ENCODE measurements around the gene IPPK. TPM values are rescaled to one million over a fixed set of nuclear protein-coding genes. Genes with fewer than 3 reads are reported as not detected.
"Not testable (repeated sequence)": the region's sequence is repeated elsewhere in the genome, so short reads cannot be mapped to it uniquely, and the experiment has no call there.

The IPPK gene
- total and polyA plus RNA-seq, 12 donors = 5.2 to 17.8 (median 8.3) TPM

DNA sequence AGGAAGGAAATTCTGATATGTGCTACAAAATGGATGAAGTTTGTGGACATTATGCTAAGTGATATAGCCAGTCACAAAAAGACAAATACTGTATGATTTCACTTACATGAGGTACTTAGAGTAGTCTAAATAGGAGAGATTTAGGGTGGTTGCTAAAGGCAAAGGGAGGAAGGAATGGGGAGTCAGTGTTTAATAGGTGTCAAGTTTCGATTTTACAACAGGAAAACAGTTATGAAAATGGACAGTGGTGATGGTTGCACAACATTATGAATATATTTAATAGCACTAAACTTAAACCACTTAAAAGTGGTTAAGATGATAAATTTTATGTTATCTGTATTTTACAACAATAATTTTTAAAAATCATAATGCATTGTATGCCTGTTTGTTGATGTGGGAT, 93.8 kb downstream of the IPPK start:
- no peaks in the 10 kb centered on the region for H3K36me3 ChIP-seq
- 76 to 84% methylated on average over 1 of the region's 1 CpG for WGBS, 2 donors
- intact Hi-C loops (cut with DNase I) = no loop called here
- no peak overlapping the region for H3K4me3 ChIP-seq
- no peak for ATAC-seq
- H3K4me1 ChIP-seq = no peaks in the 10 kb centered on the region
- peaks cover 0 to 19% (median 0%) of the 10 kb centered on the region in 11 donors for H3K9me3 ChIP-seq
- no peak overlapping the region for H3K27ac ChIP-seq
- no peaks in the 10 kb centered on the region for H3K27me3 ChIP-seq
- no peak for TF ChIP-seq CTCF (IDR thresholded peaks at IDR 0.05)
- no peak for DNase-seq

DNA sequence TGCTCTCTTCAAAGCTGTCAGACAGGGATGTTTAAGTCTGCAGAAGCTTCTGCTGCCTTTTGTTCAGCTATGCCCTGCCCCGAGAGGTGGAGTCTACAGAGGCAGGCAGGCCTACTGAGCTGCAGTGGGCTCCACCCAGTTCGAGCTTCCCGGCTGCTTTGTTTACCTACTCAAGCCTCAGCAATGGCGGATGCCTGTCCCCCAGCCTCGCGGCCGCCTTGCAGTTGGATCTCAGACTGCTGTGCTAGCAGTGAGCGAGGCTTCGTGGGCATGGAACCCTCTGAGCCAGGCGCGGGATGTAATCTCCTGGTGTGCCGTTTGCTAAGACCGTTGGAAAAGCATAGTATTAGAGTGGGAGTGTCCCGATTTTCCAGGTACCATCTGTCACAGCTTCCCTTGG, 96.3 kb downstream of the IPPK start:
- H3K4me3 ChIP-seq; H3K27ac ChIP-seq; H3K4me1 ChIP-seq; intact Hi-C loops (cut with DNase I); DNase-seq; ATAC-seq; H3K36me3 ChIP-seq; H3K27me3 ChIP-seq: not testable (repeated sequence)
- 96 to 98% methylated on average over 14 of the region's 14 CpGs for WGBS, 2 donors
- H3K9me3 ChIP-seq = peaks cover 0 to 24% (median 0%) of the 10 kb centered on the region in 11 donors

GRCh38 chr9:92571871-92572270, 98.1 kb downstream of the IPPK start:
- H3K9me3 ChIP-seq = peaks cover 0 to 32% (median 0%) of the 10 kb centered on the region in 11 donors
- H3K36me3 ChIP-seq; ATAC-seq; H3K4me3 ChIP-seq; H3K27ac ChIP-seq; H3K27me3 ChIP-seq; DNase-seq; H3K4me1 ChIP-seq; intact Hi-C loops (cut with DNase I): not testable (repeated sequence)
- WGBS, 2 donors = 87 to 93% methylated on average over 2 of the region's 2 CpGs

DNA sequence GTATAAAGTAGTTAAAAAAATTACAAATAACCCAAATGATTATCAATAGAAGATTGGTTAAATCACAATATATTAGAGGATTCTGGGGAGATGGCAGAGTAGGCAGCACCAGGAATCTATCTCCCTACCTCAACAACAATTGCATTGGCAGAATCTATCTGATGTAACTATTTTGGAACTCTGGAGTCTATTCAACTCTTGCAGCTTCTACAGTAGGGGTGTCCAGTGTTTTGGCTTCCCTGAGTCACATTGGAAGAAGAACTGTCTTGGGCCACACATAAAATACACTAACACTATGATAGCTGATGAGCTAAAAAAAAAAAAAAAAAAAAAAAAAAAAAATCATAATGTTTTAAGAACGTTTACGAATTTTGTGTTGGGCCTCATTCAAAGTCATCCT, 104.9 kb downstream of the IPPK start:
- no peak for TF ChIP-seq CTCF (IDR thresholded peaks at IDR 0.05)
- intact Hi-C loops (cut with DNase I) = no loop called here
- ATAC-seq = peak in 4 of 8 donors; percentile 45 to 65 (median 53)

DNA sequence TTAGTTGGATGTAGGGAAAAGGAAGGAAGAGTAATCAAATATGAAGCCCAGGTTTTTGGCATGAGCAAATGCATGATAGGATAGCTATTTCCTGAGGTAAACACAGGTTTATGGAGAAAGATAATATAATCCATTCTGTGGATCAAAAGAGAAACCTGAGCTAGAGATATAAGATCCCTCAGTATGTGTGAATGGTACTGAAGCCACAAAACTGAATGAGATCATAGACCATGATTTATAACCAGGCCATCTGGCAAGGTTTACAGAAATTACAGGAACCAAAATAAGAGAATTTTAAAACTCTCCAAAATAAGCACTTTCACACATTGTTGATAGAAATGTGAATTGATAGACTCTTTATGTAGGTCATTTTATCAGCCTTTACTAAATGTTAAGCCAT, 105.4 kb downstream of the IPPK start:
- Histone ChIP-seq H3K4me1 (peaks cover 0 to 29% (median 7%) of the 10 kb centered on the region in 9 donors), H3K27ac (peak overlapping the region in 6 of 10 donors; percentile 16 to 68 (median 48)), H3K36me3 (no peaks in the 10 kb centered on the region), H3K4me3 (no peak overlapping the region), H3K9me3 (peaks cover 0 to 31% (median 0%) of the 10 kb centered on the region in 11 donors), H3K27me3 (no peaks in the 10 kb centered on the region)
- intact Hi-C loops (cut with DNase I) = no loop called here
- no peak for DNase-seq
- ATAC-seq = peak in 4 of 8 donors; percentile 35 to 56 (median 47)
- no peak for TF ChIP-seq CTCF (IDR thresholded peaks at IDR 0.05)

More for the DNA sequence above, 104.9 kb downstream of the IPPK start:
- H3K4me3 ChIP-seq = no peak overlapping the region
- no peaks in the 10 kb centered on the region for H3K27me3 ChIP-seq
- H3K4me1 ChIP-seq = peaks cover 0 to 29% (median 7%) of the 10 kb centered on the region in 9 donors
- H3K36me3 ChIP-seq = no peaks in the 10 kb centered on the region
- peaks cover 0 to 33% (median 0%) of the 10 kb centered on the region in 11 donors for H3K9me3 ChIP-seq
- DNase-seq = no peak
- peak overlapping the region in 4 of 10 donors; percentile 40 to 68 (median 59) for H3K27ac ChIP-seq
- 66 to 73% methylated on average over 2 of the region's 2 CpGs for WGBS, 2 donors

Other genes starting within 250 kb of the IPPK start
- 10 to 100 TPM in 1 of 10 donors, 1 to 10 TPM in 9; 2.5 to 11.4 (median 4.3) TPM for gene OMD, start 245.7 kb downstream of the IPPK start, total RNA-seq
- 1 to 10 TPM; 2.1 to 2.6 TPM for gene OMD, start 245.7 kb downstream of the IPPK start, polyA plus RNA-seq
- gene ASPN, start 187.6 kb downstream of the IPPK start, total RNA-seq = 10 to 100 TPM in 8 of 10 donors, 1 to 10 TPM in 2; 2.3 to 29.6 (median 19.4) TPM
- 10 to 100 TPM in 1 of 2 donors, 1 to 10 TPM in 1; 3.2 to 11.4 TPM for gene ASPN, start 187.6 kb downstream of the IPPK start, polyA plus RNA-seq
- 10 to 100 TPM in 3 of 10 donors, 1 to 10 TPM in 7; 4.2 to 14.9 (median 9.2) TPM for gene ECM2, start 134.1 kb downstream of the IPPK start, total RNA-seq
- gene ECM2, start 134.1 kb downstream of the IPPK start, polyA plus RNA-seq = 1 to 10 TPM; 2.1 to 8.0 TPM
- gene BICD2, start 94.7 kb upstream of the IPPK start, total RNA-seq = 10 to 100 TPM; 28.0 to 41.8 (median 33.4) TPM
- gene BICD2, start 94.7 kb upstream of the IPPK start, polyA plus RNA-seq = 10 to 100 TPM; 22.5 to 24.7 TPM
- gene ZNF484, start 207.9 kb upstream of the IPPK start, total RNA-seq = 1 to 10 TPM; 4.8 to 7.8 (median 6.6) TPM
- gene ZNF484, start 207.9 kb upstream of the IPPK start, polyA plus RNA-seq = under 1 TPM; 0.71 to 0.95 TPM

Data from heart right ventricle (tissue), 16 donors.